ENCODE results near the gene NEK11.

Gene NEK11

DNA sequence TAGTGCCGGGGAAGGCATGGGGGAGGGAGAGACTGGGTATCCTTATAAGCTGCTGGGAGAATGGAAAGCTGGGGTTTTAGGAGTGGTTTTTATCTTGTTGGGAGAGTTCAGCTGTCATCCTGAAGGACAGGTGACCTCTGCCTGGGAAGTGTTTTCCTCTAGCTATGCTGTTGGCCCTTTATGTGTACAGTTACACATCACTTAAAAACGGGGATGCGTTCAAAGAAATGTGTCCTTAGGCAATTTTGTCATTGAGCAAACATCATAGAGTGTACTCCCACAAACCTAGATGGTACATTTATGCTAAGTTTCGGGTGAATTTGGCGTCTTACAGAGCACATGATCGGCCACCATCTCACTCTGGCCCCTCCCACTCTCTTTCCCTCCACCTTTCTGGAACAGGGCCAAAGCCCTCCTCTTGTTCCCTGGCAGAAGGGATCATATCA, 190.6 kb downstream of the NEK11 start:
- POLR2A ChIA-PET = interaction anchor here (0.9 kb wide), 1 partner anchor 114 kb away, joined by 4 read pairs; no protein-coding TSS in a partner anchor
- peak; percentile 42 for DNase-seq (ENCODE audit: extremely low spot score)
- TF ChIP-seq CTBP1 (IDR thresholded peaks at IDR 0.05; ENCODE audit: borderline replicate concordance) (no peak), L3MBTL2 (conservative IDR thresholded peaks at IDR 0.05) (peak; percentile 62; the same call in 1 of the 2 replicates), BHLHE40 (IDR thresholded peaks at IDR 0.05; ENCODE audit: borderline replicate concordance) (no peak), ZNF384 (IDR thresholded peaks at IDR 0.05) (no peak), SP1 (IDR thresholded peaks at IDR 0.05) (no peak)
- CTCF ChIA-PET = no interaction called here

GRCh38 chr3:131218196-131218595, 191.5 kb downstream of the NEK11 start:
- ChIA-PET POLR2A (no interaction called here), CTCF (no interaction called here)
- TF ChIP-seq SUZ12 (IDR thresholded peaks at IDR 0.05) (no peak), ARNT (IDR thresholded peaks at IDR 0.05) (no peak), ZNF384 (IDR thresholded peaks at IDR 0.05) (no peak), FOXM1 (IDR thresholded peaks at IDR 0.05; ENCODE audit: borderline replicate concordance) (no peak), BHLHE40 (IDR thresholded peaks at IDR 0.05; ENCODE audit: borderline replicate concordance) (no peak), PKNOX1 (IDR thresholded peaks at IDR 0.05) (no peak), TARDBP (IDR thresholded peaks at IDR 0.05) (no peak), FOXK2 (IDR thresholded peaks at IDR 0.05) (no peak), CTBP1 (IDR thresholded peaks at IDR 0.05; ENCODE audit: borderline replicate concordance) (no peak), ELF4 (IDR thresholded peaks at IDR 0.05) (no peak), SP1 (IDR thresholded peaks at IDR 0.05) (no peak), L3MBTL2 (conservative IDR thresholded peaks at IDR 0.05) (no peak)
- no peak for DNase-seq (ENCODE audit: extremely low spot score)

- TF ChIP-seq NFRKB (IDR thresholded peaks at IDR 0.05) (no peak), ARNT (IDR thresholded peaks at IDR 0.05) (no peak), CTBP1 (IDR thresholded peaks at IDR 0.05; ENCODE audit: borderline replicate concordance) (no peak), L3MBTL2 (conservative IDR thresholded peaks at IDR 0.05) (no peak), ELF4 (IDR thresholded peaks at IDR 0.05) (no peak), LEF1 (IDR thresholded peaks at IDR 0.05; ENCODE audit: borderline replicate concordance) (no peak), BHLHE40 (IDR thresholded peaks at IDR 0.05; ENCODE audit: borderline replicate concordance) (no peak), TARDBP (IDR thresholded peaks at IDR 0.05) (no peak)
- POLR2A ChIA-PET = no interaction called here
- CTCF ChIA-PET = no interaction called here
- no peak for DNase-seq (ENCODE audit: extremely low spot score)
These were observed 195.1 kb downstream of the NEK11 start for GRCh38 chr3:131221731-131222130.

DNA sequence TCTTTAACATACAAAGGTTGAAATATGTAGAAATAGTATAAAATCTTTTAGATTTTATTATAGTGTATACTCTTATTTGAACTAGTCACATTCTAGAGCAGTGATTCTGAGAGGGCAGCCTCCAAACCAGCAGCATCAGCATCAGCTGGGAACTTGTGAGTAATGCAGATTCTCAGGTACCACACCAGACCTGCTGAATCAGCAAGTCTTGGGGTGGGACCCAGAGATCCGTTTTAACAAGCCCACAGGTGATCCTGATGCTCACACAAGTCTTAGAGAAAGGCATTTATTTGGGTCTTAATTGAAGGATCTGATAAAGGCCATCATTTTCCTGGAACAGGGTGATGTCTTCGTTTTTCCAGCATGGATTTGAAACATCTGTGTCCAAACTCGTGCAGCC, 195.9 kb downstream of the NEK11 start:
- CTCF ChIA-PET = no interaction called here
- TF ChIP-seq LEF1 (IDR thresholded peaks at IDR 0.05; ENCODE audit: borderline replicate concordance) (no peak), NFRKB (IDR thresholded peaks at IDR 0.05) (no peak)
- POLR2A ChIA-PET = no interaction called here
- no peak for DNase-seq (ENCODE audit: extremely low spot score)

DNA sequence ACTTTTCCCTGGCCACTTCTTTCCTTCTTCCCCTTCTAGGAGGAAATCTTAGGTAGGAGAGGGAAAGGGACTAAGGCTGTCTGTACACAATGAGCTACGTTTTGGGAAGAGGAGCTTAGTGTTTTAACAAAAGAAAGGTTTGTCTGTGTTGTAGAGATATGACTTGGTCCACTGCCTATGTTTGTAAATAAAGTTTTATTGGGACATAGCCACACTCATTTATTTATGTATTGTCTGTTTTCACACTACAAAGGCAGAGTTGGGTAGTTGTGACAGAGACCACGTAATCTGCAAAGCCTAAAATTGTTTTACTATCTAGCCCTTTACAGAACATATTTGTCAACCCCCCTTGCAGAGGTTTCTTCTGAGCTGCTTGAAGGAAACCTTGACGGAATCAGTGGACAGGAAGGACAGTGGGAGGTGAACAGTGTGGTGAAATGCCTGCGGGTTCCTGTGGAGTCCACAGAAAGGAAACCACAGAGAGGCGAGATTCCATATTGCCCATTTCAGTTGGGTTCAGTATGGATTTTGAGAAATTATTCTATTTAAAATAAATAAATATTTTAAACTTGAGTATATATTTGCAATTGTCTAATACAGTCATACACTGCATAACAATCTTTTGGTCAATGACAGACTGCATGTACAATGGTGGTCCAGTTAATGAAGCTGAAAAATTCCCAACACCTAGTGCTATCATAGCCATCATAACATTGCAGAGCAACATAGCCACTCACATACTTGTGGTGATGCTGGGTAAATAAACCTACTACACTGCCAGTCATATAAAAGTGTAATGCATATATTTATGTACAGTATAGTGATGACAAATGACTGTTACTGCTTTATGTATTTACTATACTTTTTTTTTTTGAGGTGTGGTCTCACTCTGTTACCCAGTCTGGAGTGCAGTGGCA, 197.0 kb downstream of the NEK11 start:
- TF ChIP-seq PKNOX1 (IDR thresholded peaks at IDR 0.05) (no peak), NFRKB (IDR thresholded peaks at IDR 0.05) (no peak), FOXM1 (IDR thresholded peaks at IDR 0.05; ENCODE audit: borderline replicate concordance) (no peak), L3MBTL2 (conservative IDR thresholded peaks at IDR 0.05) (no peak), ARNT (IDR thresholded peaks at IDR 0.05) (no peak), TARDBP (IDR thresholded peaks at IDR 0.05) (no peak), ZNF384 (IDR thresholded peaks at IDR 0.05) (no peak), CTBP1 (IDR thresholded peaks at IDR 0.05; ENCODE audit: borderline replicate concordance) (no peak), ELF4 (IDR thresholded peaks at IDR 0.05) (no peak), FOXK2 (IDR thresholded peaks at IDR 0.05) (no peak), BHLHE40 (IDR thresholded peaks at IDR 0.05; ENCODE audit: borderline replicate concordance) (no peak), SUZ12 (IDR thresholded peaks at IDR 0.05) (no peak), HDGF (IDR thresholded peaks at IDR 0.05; ENCODE audit: borderline replicate concordance) (no peak), LEF1 (IDR thresholded peaks at IDR 0.05; ENCODE audit: borderline replicate concordance) (no peak), FOXA1 (IDR thresholded peaks at IDR 0.05) (no peak), SP1 (IDR thresholded peaks at IDR 0.05) (no peak)
- ChIA-PET POLR2A (no interaction called here), CTCF (no interaction called here)
- no peak for DNase-seq (ENCODE audit: extremely low spot score)

DNA sequence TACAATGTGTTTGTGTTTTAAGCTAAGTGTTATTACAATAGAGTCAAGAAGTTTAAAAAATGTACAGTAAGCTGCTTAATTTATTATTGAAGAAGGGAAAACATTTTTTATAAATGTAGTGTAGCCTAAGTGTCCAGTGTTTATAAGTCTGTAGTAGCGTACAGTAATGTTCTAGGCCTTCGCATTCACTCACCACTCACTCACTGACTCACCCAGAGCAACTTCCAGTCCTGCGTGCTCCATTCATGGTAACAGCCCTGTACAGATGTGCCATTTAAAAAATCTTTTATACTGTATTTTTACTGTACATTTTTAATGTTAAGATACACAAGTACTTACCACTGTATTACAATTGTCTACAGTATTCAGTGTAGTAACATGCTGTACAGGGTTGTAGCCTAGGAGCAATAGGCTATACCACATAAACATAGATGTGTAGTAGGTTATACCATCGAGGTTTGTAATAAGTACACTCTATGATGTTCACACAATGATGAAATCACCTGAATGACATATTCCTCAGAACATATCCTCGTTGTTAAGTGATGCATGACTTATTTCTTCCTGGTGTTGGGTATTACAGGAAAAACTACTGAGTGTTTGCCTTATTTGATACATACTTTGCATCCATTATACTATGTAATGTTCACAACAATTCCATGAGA, 198.3 kb downstream of the NEK11 start:
- ChIA-PET CTCF (no interaction called here), POLR2A (no interaction called here)
- TF ChIP-seq CTBP1 (IDR thresholded peaks at IDR 0.05; ENCODE audit: borderline replicate concordance) (no peak), FOXM1 (IDR thresholded peaks at IDR 0.05; ENCODE audit: borderline replicate concordance) (no peak), SUZ12 (IDR thresholded peaks at IDR 0.05) (no peak), ELF4 (IDR thresholded peaks at IDR 0.05) (no peak), ZNF384 (IDR thresholded peaks at IDR 0.05) (no peak), BHLHE40 (IDR thresholded peaks at IDR 0.05; ENCODE audit: borderline replicate concordance) (no peak), TARDBP (IDR thresholded peaks at IDR 0.05) (no peak), ARNT (IDR thresholded peaks at IDR 0.05) (no peak), SP1 (IDR thresholded peaks at IDR 0.05) (no peak), LEF1 (IDR thresholded peaks at IDR 0.05; ENCODE audit: borderline replicate concordance) (no peak), FOXK2 (IDR thresholded peaks at IDR 0.05) (no peak), L3MBTL2 (conservative IDR thresholded peaks at IDR 0.05) (no peak), PKNOX1 (IDR thresholded peaks at IDR 0.05) (no peak), FOXA1 (IDR thresholded peaks at IDR 0.05) (no peak), NFRKB (IDR thresholded peaks at IDR 0.05) (no peak), HDGF (IDR thresholded peaks at IDR 0.05; ENCODE audit: borderline replicate concordance) (no peak)
- no peak for DNase-seq (ENCODE audit: extremely low spot score)

Measured in HEK293T (cell line).